Bronchial epithelial cell (primary cell): Measurements from ENCODE around the gene SLC1A3. TPM values are rescaled to one million over a fixed set of nuclear protein-coding genes. Genes with fewer than 3 reads are reported as not detected.

Source experiments
- DNase-seq: peaks from one replicate; pipeline ENCODE4 v3.0.0-alpha.2; 2010; ENCODE audit warnings: low read depth
- FAIRE-seq: peaks from 2 replicates; lab custom pipeline; 2011; peaks lifted over from hg19 to GRCh38; lab: Jason Lieb, UNC
- H3K27me3 ChIP-seq: 2 replicates; pipeline ENCODE4 v1.5.1; 2011; ENCODE audit warnings: low read length; ENCODE audit not compliant: control insufficient read depth, insufficient read depth
- H3K36me3 ChIP-seq: 2 replicates; pipeline ENCODE4 v1.5.1; 2011; ENCODE audit warnings: low read length; ENCODE audit not compliant: control insufficient read depth, insufficient read depth
- H3K4me3 ChIP-seq: 2 replicates; pipeline ENCODE4 v1.5.1; 2011; ENCODE audit warnings: mild to moderate bottlenecking, low read depth, low read length, control low read depth
- CTCF ChIP-seq: IDR thresholded peaks from 2 replicates; pipeline ENCODE4 v1.5.1; 2011; ENCODE audit warnings: mild to moderate bottlenecking, moderate library complexity, low read length, control low read depth, inconsistent platforms; ENCODE audit not compliant: insufficient read depth, severe bottlenecking
- total RNA-seq: library from RNA; depleted of rRNA; stranded (reverse); fragments of >200 nt; gene quantifications from 2 replicates; pipeline ENCODE4 v1.2.1, GENCODE V29; 2014

The SLC1A3 gene
- total RNA-seq, 1 donor from 2014 or later = 3.4 TPM

GRCh38 chr5:36679221-36679989 is 73.0 kb downstream of the SLC1A3 start:
- FAIRE-seq (no peak), DNase-seq (no peak)
- no peaks in the 10 kb centered on the region for H3K36me3 ChIP-seq
- H3K4me3 ChIP-seq = no peak overlapping the region
- no peak for TF ChIP-seq CTCF
- no peaks in the 10 kb centered on the region for H3K27me3 ChIP-seq

- Histone ChIP-seq H3K4me3 (no peak overlapping the region), H3K27me3 (no peaks in the 10 kb centered on the region), H3K36me3 (no peaks in the 10 kb centered on the region)
- peak; percentile 13 for FAIRE-seq
- no peak for DNase-seq
- no peak for TF ChIP-seq CTCF
Observed at GRCh38 chr5:36680066-36680465, 73.7 kb downstream of the SLC1A3 start.

GRCh38 chr5:36681711-36682110 is 75.3 kb downstream of the SLC1A3 start:
- FAIRE-seq (no peak), DNase-seq (no peak)
- Histone ChIP-seq H3K36me3 (no peaks in the 10 kb centered on the region), H3K27me3 (no peaks in the 10 kb centered on the region), H3K4me3 (no peak overlapping the region)
- TF ChIP-seq CTCF = no peak

GRCh38 chr5:36682499-36682898 is 76.1 kb downstream of the SLC1A3 start:
- DNase-seq = no peak
- no peaks in the 10 kb centered on the region for H3K36me3 ChIP-seq
- no peak for FAIRE-seq

GRCh38 chr5:36683821-36684434 is 77.5 kb downstream of the SLC1A3 start:
- FAIRE-seq (no peak), DNase-seq (no peak)
- Histone ChIP-seq H3K4me3 (no peak overlapping the region), H3K36me3 (no peaks in the 10 kb centered on the region), H3K27me3 (no peaks in the 10 kb centered on the region)
- no peak for TF ChIP-seq CTCF

More at GRCh38 chr5:36682499-36682898, 76.1 kb downstream of the SLC1A3 start:
- H3K27me3 ChIP-seq = no peaks in the 10 kb centered on the region
- TF ChIP-seq CTCF = no peak
- no peak overlapping the region for H3K4me3 ChIP-seq
